Thyroid gland (tissue), 4 donors: ENCODE results near the gene LSP1.

Experiments used
- POLR2A ChIP-seq, 2 donors: fragments of 450-650 bp; IDR thresholded peaks; one replicate each; pipeline ENCODE4 v1.6.1; 2017; ENCODE audit warnings: antibody characterized with exemption in 2 of 2, mild to moderate bottlenecking in 2 of 2, moderate library complexity in 1 of 2
- TF ChIP-seq, protein P1 (sequence below), 6 experiments: fragments of 200-600 bp in 3 of 6; fragments of 450-650 bp in 3 of 6; sonication (generic) in 3 of 6; IDR thresholded peaks; one replicate each; pipeline ENCODE4 v1.5.1; 2016 to 2019; ENCODE audit warnings: antibody characterized with exemption in 6 of 6, mild to moderate bottlenecking in 2 of 6, inconsistent platforms in 1 of 6, moderate library complexity in 1 of 6

GRCh38 chr11:1815311-1815710 lies 37.6 kb upstream of the LSP1 start:
- TF ChIP-seq, protein P1, sequence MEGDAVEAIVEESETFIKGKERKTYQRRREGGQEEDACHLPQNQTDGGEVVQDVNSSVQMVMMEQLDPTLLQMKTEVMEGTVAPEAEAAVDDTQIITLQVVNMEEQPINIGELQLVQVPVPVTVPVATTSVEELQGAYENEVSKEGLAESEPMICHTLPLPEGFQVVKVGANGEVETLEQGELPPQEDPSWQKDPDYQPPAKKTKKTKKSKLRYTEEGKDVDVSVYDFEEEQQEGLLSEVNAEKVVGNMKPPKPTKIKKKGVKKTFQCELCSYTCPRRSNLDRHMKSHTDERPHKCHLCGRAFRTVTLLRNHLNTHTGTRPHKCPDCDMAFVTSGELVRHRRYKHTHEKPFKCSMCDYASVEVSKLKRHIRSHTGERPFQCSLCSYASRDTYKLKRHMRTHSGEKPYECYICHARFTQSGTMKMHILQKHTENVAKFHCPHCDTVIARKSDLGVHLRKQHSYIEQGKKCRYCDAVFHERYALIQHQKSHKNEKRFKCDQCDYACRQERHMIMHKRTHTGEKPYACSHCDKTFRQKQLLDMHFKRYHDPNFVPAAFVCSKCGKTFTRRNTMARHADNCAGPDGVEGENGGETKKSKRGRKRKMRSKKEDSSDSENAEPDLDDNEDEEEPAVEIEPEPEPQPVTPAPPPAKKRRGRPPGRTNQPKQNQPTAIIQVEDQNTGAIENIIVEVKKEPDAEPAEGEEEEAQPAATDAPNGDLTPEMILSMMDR (IDR thresholded peaks at IDR 0.05) = no peak
- TF ChIP-seq POLR2A (IDR thresholded peaks at IDR 0.05) = no peak
